Measurements from ENCODE around the gene GLOD4.

DNA sequence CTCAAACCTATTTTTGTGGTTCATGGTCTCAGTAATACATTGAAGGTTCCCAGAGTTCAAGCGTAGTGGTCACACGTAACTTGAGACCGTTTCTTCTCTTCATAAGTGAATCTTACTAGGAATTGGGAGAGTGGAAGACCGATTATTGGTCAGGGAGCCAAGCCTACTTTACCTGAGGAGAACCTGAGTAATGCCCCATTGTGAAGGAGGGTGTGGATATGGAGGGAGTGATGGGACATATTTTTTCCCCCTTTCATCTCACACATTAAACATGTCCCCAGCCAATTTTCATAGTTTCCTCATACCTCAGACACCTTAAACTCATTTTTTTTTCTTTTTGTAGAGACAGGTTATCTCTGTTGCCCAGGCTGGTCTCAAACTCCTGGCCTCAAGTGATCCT, 38.9 kb downstream of the GLOD4 start:
- no peak for TF ChIP-seq CTCF (IDR thresholded peaks at IDR 0.05; ENCODE audit: low read length)
- no peak for TF ChIP-seq EZH2 (IDR thresholded peaks at IDR 0.05; ENCODE audit: borderline replicate concordance, low read length)

Measured in OCI-LY1 (cell line).